Subcutaneous adipose tissue (tissue), 4 donors: ENCODE measurements around the gene YPEL5. TPM values are rescaled to one million over a fixed set of nuclear protein-coding genes. Genes with fewer than 3 reads are reported as not detected.

Experiments
- total RNA-seq, 4 donors: library from RNA; depleted of rRNA; stranded (reverse); fragments of >200 nt; gene quantifications; one replicate each; pipeline ENCODE4 v1.1.0, GENCODE V29; 2016
- TF ChIP-seq, protein P1 (sequence below): fragments of 450-650 bp; IDR thresholded peaks from one replicate; pipeline ENCODE4 v1.5.1; 2016; ENCODE audit warnings: low read depth, mild to moderate bottlenecking, control low read depth, antibody characterized with exemption, moderate library complexity

The YPEL5 gene
- total RNA-seq, 4 donors from 2014 or later = 94.9 to 353 (median 114) TPM

DNA sequence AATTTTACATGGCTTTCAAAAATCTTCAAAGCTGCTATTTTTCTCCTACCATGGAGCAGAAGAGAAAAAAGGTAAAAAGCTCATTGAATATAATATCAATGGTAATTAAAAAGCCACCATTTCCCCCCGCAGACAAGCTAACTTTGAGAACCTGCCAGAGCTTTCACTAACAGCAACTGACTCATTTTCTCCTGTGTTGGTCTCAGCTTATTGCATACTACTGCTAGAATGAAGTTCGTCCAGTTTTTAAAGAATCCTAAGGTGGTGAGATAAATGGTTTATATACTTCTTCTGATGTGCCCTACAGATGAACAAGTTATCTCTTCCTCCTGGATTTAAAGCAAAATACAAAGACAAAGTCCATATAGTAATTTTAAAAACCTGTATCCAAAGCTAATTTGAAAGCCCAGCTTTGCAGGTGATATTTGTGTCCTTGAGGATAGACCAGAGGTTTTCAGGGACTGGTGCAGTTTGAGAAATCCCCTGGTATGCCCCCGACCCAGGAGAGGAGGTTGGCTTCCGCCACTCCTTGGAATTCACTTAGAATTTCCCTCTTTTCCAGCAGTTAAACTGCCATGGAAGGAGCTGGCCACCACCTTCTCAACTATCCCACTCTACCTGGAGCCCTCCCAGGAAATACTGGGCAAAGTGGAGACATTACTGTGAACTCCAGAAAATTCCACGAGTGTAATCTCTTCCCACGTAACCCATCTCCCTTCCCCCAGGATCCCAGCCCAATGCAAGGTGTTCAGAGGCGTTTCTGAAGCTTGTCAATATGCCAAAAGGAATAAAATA, 17.5 kb downstream of the YPEL5 start:
- TF ChIP-seq, protein P1, sequence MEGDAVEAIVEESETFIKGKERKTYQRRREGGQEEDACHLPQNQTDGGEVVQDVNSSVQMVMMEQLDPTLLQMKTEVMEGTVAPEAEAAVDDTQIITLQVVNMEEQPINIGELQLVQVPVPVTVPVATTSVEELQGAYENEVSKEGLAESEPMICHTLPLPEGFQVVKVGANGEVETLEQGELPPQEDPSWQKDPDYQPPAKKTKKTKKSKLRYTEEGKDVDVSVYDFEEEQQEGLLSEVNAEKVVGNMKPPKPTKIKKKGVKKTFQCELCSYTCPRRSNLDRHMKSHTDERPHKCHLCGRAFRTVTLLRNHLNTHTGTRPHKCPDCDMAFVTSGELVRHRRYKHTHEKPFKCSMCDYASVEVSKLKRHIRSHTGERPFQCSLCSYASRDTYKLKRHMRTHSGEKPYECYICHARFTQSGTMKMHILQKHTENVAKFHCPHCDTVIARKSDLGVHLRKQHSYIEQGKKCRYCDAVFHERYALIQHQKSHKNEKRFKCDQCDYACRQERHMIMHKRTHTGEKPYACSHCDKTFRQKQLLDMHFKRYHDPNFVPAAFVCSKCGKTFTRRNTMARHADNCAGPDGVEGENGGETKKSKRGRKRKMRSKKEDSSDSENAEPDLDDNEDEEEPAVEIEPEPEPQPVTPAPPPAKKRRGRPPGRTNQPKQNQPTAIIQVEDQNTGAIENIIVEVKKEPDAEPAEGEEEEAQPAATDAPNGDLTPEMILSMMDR = no peak

DNA sequence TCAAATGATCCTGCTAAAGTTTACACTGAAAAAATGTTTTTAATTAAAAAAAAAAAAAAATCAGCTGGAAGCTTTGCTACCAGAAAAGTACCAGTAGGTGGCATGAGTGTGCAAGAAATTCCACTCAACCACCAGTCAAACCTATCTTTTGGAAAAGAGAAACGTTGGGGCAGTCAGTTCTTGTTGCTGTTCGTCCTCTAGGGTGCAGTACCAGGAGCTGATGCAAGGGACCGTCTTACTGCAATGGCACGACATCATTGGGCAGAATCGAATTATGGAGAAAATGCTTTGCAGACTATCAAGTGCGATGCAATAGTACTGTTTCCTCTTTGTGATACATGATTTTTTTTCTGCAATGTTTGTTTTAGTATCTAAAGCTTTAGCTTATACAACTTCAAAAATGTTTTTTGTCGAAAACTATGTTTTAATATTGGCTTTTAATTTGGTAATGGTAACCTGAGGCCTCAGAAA, 18.3 kb downstream of the YPEL5 start:
- TF ChIP-seq, protein P1 = no peak

DNA sequence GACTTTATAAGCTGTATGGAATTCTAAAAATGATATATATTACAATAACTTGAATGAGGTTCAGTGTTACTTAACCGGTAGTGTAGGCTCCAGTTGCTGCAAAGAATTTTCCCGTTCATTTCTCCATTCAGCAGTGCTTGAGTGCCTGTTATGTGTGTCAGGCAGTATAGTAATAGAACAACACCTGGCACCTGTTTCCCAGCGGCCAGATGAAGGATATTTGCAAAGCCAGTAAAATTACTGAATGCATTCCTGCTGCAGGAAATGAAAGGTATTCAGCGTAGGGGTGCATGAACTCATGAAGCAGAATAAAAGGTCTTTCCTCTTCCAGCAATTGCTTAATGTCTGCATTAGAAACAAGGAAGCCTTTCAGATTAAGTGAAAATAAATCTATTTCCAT, 18.8 kb downstream of the YPEL5 start:
- TF ChIP-seq, protein P1 = no peak

DNA sequence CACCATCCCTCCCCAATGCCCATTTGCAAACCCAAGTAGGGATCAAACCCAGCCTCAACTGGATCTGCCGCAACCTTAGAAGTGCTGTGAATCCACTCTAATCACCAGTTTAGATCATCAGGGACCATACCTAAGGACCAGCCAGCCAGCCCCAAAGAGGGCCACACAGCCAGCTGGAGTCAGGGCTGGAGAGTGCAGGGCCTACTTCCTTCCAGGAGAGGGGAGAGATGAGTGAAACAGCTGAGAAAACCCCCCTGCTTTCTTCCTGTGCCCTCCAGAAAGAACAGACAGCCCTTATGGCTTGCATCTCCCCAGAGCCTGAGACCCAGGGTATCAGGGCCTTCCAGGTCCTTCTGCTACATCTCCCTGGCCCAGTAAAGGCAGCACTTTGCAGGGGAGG, 25.8 kb downstream of the YPEL5 start:
- TF ChIP-seq, protein P1 = no peak

DNA sequence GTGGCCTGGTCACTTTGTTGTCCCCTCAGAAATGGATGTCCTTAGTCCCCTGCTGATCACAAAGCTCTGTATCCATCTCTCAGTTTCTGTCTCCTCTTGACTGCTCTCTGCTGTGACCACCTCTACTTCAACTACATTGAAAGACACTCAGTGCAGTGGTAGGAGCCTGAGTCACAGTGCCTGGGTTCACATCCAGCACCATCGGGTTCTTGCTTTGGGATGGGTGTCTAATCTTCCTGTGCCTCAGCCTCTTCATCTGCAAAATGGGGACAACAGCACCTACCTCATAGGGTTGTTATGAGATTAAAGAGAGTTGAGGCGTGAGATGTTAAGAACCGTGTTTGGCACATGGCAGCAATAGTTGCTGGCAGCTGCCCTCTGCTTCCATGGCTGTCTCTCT, 30.6 kb downstream of the YPEL5 start:
- TF ChIP-seq, protein P1 = no peak

DNA sequence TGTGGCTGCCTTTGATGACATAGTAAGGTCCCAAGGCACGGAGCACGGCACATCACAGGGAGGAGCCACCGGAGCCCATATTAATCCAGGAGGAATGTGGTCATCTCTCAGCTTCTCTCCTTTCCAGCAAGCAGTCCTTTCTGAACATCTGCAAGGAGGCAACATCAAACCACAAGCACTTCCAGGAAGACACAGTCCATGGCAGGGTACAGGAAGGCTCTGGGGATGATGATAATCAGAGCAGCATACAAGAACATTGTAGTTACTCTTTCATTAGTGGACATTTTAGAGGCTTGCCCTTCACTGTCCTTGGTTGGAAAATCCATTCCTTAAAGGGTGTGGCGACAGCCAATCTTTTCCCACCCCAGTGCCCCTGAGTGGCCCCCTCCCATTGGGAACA, 31.1 kb downstream of the YPEL5 start:
- TF ChIP-seq, protein P1 = no peak

DNA sequence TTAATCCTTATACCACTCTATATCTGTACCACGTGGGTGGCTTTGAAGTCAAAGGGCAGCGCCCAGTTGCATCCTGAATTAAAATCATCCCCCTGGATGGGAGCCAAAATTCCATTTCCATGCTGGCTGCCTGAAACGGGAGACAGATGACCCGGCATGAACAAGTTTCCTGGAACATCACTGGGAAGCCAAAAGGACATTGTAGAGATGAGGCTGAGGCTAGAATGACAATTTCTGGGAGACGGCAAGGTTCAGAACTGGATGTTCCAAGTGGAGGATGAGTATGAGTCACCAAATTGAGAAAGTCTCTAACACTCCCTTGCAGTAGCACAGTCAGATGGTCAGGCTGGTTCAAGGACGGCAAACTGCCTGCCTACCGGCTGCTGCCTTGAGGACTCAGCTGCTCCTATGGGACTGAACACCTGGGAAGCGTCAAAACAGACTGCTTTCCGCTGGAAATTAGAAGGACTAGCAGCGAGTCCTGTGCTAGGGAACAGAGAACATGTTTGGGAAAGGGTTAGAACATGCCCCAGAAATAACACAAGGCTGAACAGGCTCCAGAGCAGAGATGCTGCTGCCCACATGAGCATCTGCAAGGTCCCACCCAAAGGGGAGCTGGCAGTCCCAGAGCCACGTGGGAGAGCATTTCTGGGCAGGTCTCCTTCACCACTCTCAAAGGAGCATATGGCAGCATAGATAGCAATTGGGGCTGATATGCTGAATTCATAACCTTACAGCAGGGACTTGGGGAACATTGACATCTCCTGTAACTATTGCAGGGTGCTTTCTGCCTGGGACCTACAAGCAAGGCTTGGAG, 32.0 kb downstream of the YPEL5 start:
- TF ChIP-seq, protein P1 = no peak
